Measurements from ENCODE around the gene DHRS3. TPM values are rescaled to one million over a fixed set of nuclear protein-coding genes. Genes with fewer than 3 reads are reported as not detected.

Gene DHRS3
- total and polyA plus RNA-seq, 2 donors (not counting 3 experiments of a cell fraction or from before 2014, with no cell fraction given), result 54.3 to 75.2 TPM

GRCh38 chr1:12597792-12598191, 20.2 kb downstream of the DHRS3 start:
- FAIRE-seq (no peak), DNase-seq (ENCODE audit: low read depth, low spot score) (no peak)
- H3K27me3 ChIP-seq (ENCODE audit: control insufficient read depth in 2 of 2, insufficient read depth in 2 of 2, low read length in 2 of 2), result no peaks in the 10 kb centered on the region
- TF ChIP-seq CTCF (IDR thresholded peaks at IDR 0.05; ENCODE audit: extremely low read depth in 1 of 2, insufficient read depth in 1 of 2, low read depth in 1 of 2, low read length in 2 of 2) (no peak), POLR2AphosphoS5 (IDR thresholded peaks at IDR 0.05; ENCODE audit: insufficient read depth, low read depth, low read length) (no peak), JUN (IDR thresholded peaks at IDR 0.05; ENCODE audit: borderline replicate concordance, insufficient read depth, insufficient read length, low read depth) (no peak), MYC (IDR thresholded peaks at IDR 0.05; ENCODE audit: low read depth, low read length) (no peak), EZH2 (IDR thresholded peaks at IDR 0.05; ENCODE audit: borderline replicate concordance, low read depth, low read length, severe bottlenecking) (no peak), POLR2A (IDR thresholded peaks at IDR 0.05; ENCODE audit: low read depth, low read length) (no peak), FOS (IDR thresholded peaks at IDR 0.05; ENCODE audit: borderline replicate concordance, insufficient read depth, low read length) (no peak), MAX (IDR thresholded peaks at IDR 0.05; ENCODE audit: insufficient read depth, insufficient read length) (no peak), GATA2 (IDR thresholded peaks at IDR 0.05; ENCODE audit: insufficient read depth, insufficient read length, low read depth, low read length) (no peak)
- H3K4me1 ChIP-seq (ENCODE audit: control insufficient read depth, extremely low read depth, insufficient read depth, low read length), result peaks cover 44% of the 10 kb centered on the region
- intact Hi-C loops (cut with micrococcal nuclease) (loop anchor here (5.0 kb wide), 1 partner anchor 55 kb away; no protein-coding TSS in a partner anchor), dilution Hi-C loops (cut with MboI; ENCODE audit: extremely low pct_ligation_motif_present, low sequenced_read_pairs) (no loop called here)
- H3K9ac ChIP-seq (replicated peaks; ENCODE audit: extremely low read depth, insufficient read depth, low read length), result no peak overlapping the region
- CTCF ChIA-PET, result interaction anchor here (2.2 kb wide), 1 partner anchor 21 kb away, joined by 18 read pairs; the partner anchor contains the start of gene DHRS3
- no peak overlapping the region for H3K27ac ChIP-seq (ENCODE audit: insufficient read depth, low read depth, low read length)
- no peaks in the 10 kb centered on the region for H3K9me1 ChIP-seq (replicated peaks; ENCODE audit: control insufficient read depth, extremely low read depth, insufficient read depth, low read length)
- H3K79me2 ChIP-seq (ENCODE audit: control insufficient read depth, insufficient read depth, low read length), result no peaks in the 10 kb centered on the region
- no TSS peak for BruUV-seq (replicated peaks)
- no peak overlapping the region for H3K4me3 ChIP-seq (replicated peaks in 1 of 3; ENCODE audit: insufficient read depth in 1 of 3, low read depth in 1 of 3, low read length in 3 of 3)
- no peak overlapping the region for H2AFZ ChIP-seq (ENCODE audit: low read depth, low read length)
- H3K9me3 ChIP-seq (replicated peaks; ENCODE audit: control insufficient read depth, insufficient read depth, low read length), result no peaks in the 10 kb centered on the region
- H4K20me1 ChIP-seq (replicated peaks; ENCODE audit: control insufficient read depth, extremely low read depth, insufficient read depth, low read length), result no peaks in the 10 kb centered on the region
- no peaks in the 10 kb centered on the region for H3K36me3 ChIP-seq (ENCODE audit: control insufficient read depth in 2 of 2, extremely low read depth in 1 of 2, insufficient read depth in 2 of 2, low read length in 2 of 2)
- no peak overlapping the region for H3K4me2 ChIP-seq (ENCODE audit: insufficient read depth, low read length)
- POLR2A ChIA-PET, result no interaction called here
